Ovary (tissue), 3 donors: Measurements from ENCODE around the gene POLR2I.

ENCODE experiments used
- EP300 ChIP-seq: sonication (generic); formaldehyde crosslinking; IDR thresholded peaks from one replicate; pipeline ENCODE4 v1.6.1; 2017; ENCODE audit warnings: antibody characterized with exemption
- POLR2A ChIP-seq: fragments of 450-650 bp; IDR thresholded peaks from one replicate; pipeline ENCODE4 v1.6.1; 2017; ENCODE audit warnings: antibody characterized with exemption, mild to moderate bottlenecking, moderate library complexity
- TF ChIP-seq, protein P1 (sequence below), 3 donors: fragments of 450-650 bp in 2 of 3; fragments of 200-600 bp in 1 of 3; IDR thresholded peaks; one replicate each; pipeline versions ENCODE4 v1.5.1 to v1.8.0; 2016 to 2022; ENCODE audit warnings: antibody characterized with exemption in 3 of 3, mild to moderate bottlenecking in 1 of 3
- donor health status: DM: no; HTN: no; CAD: no.

DNA sequence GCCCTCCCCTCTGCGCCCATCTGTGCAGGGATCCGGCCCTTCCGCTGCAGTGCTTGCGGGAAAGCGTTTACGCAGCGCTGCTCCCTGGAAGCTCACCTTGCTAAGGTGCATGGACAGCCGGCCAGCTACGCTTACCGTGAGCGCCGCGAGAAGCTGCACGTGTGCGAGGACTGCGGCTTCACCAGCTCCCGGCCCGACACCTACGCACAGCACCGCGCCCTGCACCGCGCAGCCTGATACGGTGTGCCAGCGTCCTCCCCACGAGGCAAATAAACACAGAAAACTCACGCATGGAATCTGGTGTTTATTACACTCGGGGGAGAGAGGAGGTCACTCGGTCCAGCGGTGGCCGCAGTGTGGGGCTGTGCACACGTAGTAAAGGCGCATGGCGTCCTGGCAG is 1.2 kb downstream of the POLR2I start:
- TF ChIP-seq EP300 (no peak), POLR2A (no peak)
- TF ChIP-seq, protein P1, sequence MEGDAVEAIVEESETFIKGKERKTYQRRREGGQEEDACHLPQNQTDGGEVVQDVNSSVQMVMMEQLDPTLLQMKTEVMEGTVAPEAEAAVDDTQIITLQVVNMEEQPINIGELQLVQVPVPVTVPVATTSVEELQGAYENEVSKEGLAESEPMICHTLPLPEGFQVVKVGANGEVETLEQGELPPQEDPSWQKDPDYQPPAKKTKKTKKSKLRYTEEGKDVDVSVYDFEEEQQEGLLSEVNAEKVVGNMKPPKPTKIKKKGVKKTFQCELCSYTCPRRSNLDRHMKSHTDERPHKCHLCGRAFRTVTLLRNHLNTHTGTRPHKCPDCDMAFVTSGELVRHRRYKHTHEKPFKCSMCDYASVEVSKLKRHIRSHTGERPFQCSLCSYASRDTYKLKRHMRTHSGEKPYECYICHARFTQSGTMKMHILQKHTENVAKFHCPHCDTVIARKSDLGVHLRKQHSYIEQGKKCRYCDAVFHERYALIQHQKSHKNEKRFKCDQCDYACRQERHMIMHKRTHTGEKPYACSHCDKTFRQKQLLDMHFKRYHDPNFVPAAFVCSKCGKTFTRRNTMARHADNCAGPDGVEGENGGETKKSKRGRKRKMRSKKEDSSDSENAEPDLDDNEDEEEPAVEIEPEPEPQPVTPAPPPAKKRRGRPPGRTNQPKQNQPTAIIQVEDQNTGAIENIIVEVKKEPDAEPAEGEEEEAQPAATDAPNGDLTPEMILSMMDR (IDR thresholded peaks at IDR 0.05) = no peak
